ENCODE data around the gene KIRREL3.

Gene KIRREL3

DNA sequence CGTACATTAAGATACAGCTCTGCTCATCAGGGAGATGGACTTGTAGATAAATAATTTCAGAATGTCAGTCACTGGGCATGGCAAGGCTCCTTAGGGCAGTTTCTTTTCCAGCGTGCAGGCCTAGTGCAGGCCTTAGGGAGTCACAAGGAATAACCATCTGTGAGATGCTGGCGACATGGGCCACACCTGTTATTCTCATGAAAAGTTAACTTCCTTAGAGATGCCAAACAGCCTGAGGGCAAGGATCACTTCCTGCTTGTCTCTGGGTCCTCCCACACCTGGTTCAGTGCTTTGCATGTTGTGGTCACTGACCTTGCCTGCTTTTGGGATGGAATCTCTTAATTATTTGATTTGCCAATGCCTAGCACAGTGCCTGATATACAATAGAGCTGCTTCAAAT, 574.5 kb downstream of the KIRREL3 start:
- no peaks in the 10 kb centered on the region for H3K27me3 ChIP-seq (ENCODE audit: insufficient read depth, low read depth)
- no peaks in the 10 kb centered on the region for H3K36me3 ChIP-seq (ENCODE audit: insufficient read depth)
- H3K4me1 ChIP-seq (ENCODE audit: low read depth, poor library complexity, severe bottlenecking) = peaks cover 1% of the 10 kb centered on the region
- H3K4me3 ChIP-seq (IDR thresholded peaks at IDR 0.05; ENCODE audit: insufficient read depth, low read depth, low read length) = no peak overlapping the region
- H2AFZ ChIP-seq (ENCODE audit: low read depth) = no peak overlapping the region
- H3K9ac ChIP-seq = no peak overlapping the region
- H3K79me2 ChIP-seq (ENCODE audit: insufficient read depth, low read depth) = no peaks in the 10 kb centered on the region
- H3K4me2 ChIP-seq = no peak overlapping the region
- no peak overlapping the region for H3K27ac ChIP-seq
- no peak for TF ChIP-seq CTCF (conservative IDR thresholded peaks at IDR 0.05; ENCODE audit: low read depth, low read length)
- H4K20me1 ChIP-seq (ENCODE audit: insufficient read depth) = no peaks in the 10 kb centered on the region

- no peak overlapping the region for H3K27ac ChIP-seq
- no peak overlapping the region for H3K4me3 ChIP-seq (IDR thresholded peaks at IDR 0.05; ENCODE audit: insufficient read depth, low read depth, low read length)
- H4K20me1 ChIP-seq (ENCODE audit: insufficient read depth) = no peaks in the 10 kb centered on the region
- no peaks in the 10 kb centered on the region for H3K27me3 ChIP-seq (ENCODE audit: insufficient read depth, low read depth)
- H3K36me3 ChIP-seq (ENCODE audit: insufficient read depth) = no peaks in the 10 kb centered on the region
- no peak overlapping the region for H3K9ac ChIP-seq
- H3K79me2 ChIP-seq (ENCODE audit: insufficient read depth, low read depth) = no peaks in the 10 kb centered on the region
- peaks cover 16% of the 10 kb centered on the region for H3K4me1 ChIP-seq (ENCODE audit: low read depth, poor library complexity, severe bottlenecking)
- no peak for TF ChIP-seq CTCF (conservative IDR thresholded peaks at IDR 0.05; ENCODE audit: low read depth, low read length)
- H2AFZ ChIP-seq (ENCODE audit: low read depth) = no peak overlapping the region
- H3K4me2 ChIP-seq = no peak overlapping the region
These were observed 576.0 kb downstream of the KIRREL3 start for GRCh38 chr11:126424471-126425039.

GRCh38 chr11:126423743-126424142, 576.8 kb downstream of the KIRREL3 start:
- no peak overlapping the region for H3K4me3 ChIP-seq (IDR thresholded peaks at IDR 0.05; ENCODE audit: insufficient read depth, low read depth, low read length)
- H2AFZ ChIP-seq (ENCODE audit: low read depth) = no peak overlapping the region
- H3K4me1 ChIP-seq (ENCODE audit: low read depth, poor library complexity, severe bottlenecking) = peaks cover 16% of the 10 kb centered on the region
- no peak overlapping the region for H3K9ac ChIP-seq
- no peaks in the 10 kb centered on the region for H3K36me3 ChIP-seq (ENCODE audit: insufficient read depth)
- no peak for TF ChIP-seq CTCF (conservative IDR thresholded peaks at IDR 0.05; ENCODE audit: low read depth, low read length)
- H3K4me2 ChIP-seq = no peak overlapping the region
- no peak overlapping the region for H3K27ac ChIP-seq
- no peaks in the 10 kb centered on the region for H3K79me2 ChIP-seq (ENCODE audit: insufficient read depth, low read depth)
- no peaks in the 10 kb centered on the region for H4K20me1 ChIP-seq (ENCODE audit: insufficient read depth)
- no peaks in the 10 kb centered on the region for H3K27me3 ChIP-seq (ENCODE audit: insufficient read depth, low read depth)

DNA sequence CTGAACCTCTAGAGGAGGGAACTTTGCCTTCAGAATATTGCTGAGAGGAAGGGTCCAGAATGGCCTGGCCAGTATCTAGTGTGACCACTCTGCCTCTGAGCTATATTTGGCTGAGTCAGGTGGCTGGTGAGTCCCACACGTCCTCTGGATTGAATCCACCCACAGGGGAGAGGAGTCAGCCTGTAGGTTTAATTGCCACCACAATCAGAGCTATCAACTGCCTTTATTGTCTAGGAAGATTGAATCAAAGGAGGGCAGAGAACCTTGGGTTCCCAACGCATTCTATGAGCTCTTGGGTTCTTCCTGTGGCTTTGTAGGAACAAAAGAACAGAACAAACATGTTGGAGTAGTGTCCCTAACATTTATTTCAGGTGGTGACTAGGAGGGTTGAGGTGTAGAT, 577.4 kb downstream of the KIRREL3 start:
- Histone ChIP-seq H4K20me1 (ENCODE audit: insufficient read depth) (no peaks in the 10 kb centered on the region), H3K4me2 (no peak overlapping the region), H3K9ac (no peak overlapping the region), H2AFZ (ENCODE audit: low read depth) (no peak overlapping the region), H3K36me3 (ENCODE audit: insufficient read depth) (no peaks in the 10 kb centered on the region), H3K4me1 (ENCODE audit: low read depth, poor library complexity, severe bottlenecking) (peaks cover 16% of the 10 kb centered on the region), H3K27ac (no peak overlapping the region), H3K4me3 (IDR thresholded peaks at IDR 0.05; ENCODE audit: insufficient read depth, low read depth, low read length) (no peak overlapping the region), H3K79me2 (ENCODE audit: insufficient read depth, low read depth) (no peaks in the 10 kb centered on the region), H3K27me3 (ENCODE audit: insufficient read depth, low read depth) (peaks cover 5% of the 10 kb centered on the region; the same call in 1 of the 2 replicates)
- no peak for TF ChIP-seq CTCF (conservative IDR thresholded peaks at IDR 0.05; ENCODE audit: low read depth, low read length)
